H1 (cell line): Measurements from ENCODE around the gene PTCD3. TPM values are rescaled to one million over a fixed set of nuclear protein-coding genes. Genes with fewer than 3 reads are reported as not detected.

Experiments
- CTCF ChIA-PET: fragments of 300-600 bp; sonication (Branson Sonifier 250); formaldehyde crosslinking; loops from one replicate; lab custom pipeline; 2021; ENCODE audit not compliant: partially characterized antibody; lab: Charles Lee
- POLR2A ChIA-PET: fragments of 300-600 bp; sonication (Branson Sonifier 250); formaldehyde crosslinking; loops from one replicate; lab custom pipeline; 2021; ENCODE audit warnings: inconsistent platforms; ENCODE audit not compliant: partially characterized antibody; lab: Charles Lee
- DNase-seq, 2 experiments: peaks; one replicate each; pipeline versions ENCODE4 v3.0.0 to v3.0.0-alpha.2; 2010 to 2022; ENCODE audit warnings: low spot score in 2 of 2, low read depth in 1 of 2, mixed read lengths in 1 of 2
- FAIRE-seq: peaks from 2 replicates; lab custom pipeline; 2011; peaks lifted over from hg19 to GRCh38; lab: Jason Lieb, UNC
- H2AFZ ChIP-seq: 2 replicates; pipeline ENCODE4 v1.8.1; 2012; ENCODE audit warnings: low read length, inconsistent platforms
- H2AK5ac ChIP-seq: 2 replicates; pipeline ENCODE4 v1.6.1; 2013; ENCODE audit warnings: low read depth, low read length
- H2BK120ac ChIP-seq: replicated peaks from 2 replicates; pipeline ENCODE3; 2013; ENCODE audit warnings: low read depth, low read length, inconsistent platforms
- H2BK12ac ChIP-seq: 2 replicates; pipeline ENCODE4 v1.6.1; 2013; ENCODE audit warnings: low read depth, low read length
- H2BK15ac ChIP-seq: 2 replicates; pipeline ENCODE4 v1.6.1; 2013; ENCODE audit warnings: low read length
- H2BK20ac ChIP-seq: 2 replicates; pipeline ENCODE4 v1.6.1; 2013; ENCODE audit warnings: low read length
- H2BK5ac ChIP-seq: 2 replicates; pipeline ENCODE4 v1.6.1; 2013; ENCODE audit warnings: low read depth, low read length
- H3K14ac ChIP-seq: 2 replicates; pipeline ENCODE4 v1.6.1; 2013; ENCODE audit warnings: inconsistent platforms; ENCODE audit not compliant: insufficient read length
- H3K18ac ChIP-seq: 2 replicates; pipeline ENCODE4 v1.6.1; 2013; ENCODE audit warnings: low read length; ENCODE audit errors: extremely low read depth
- H3K23ac ChIP-seq: 2 replicates; pipeline ENCODE4 v1.6.1; 2013; ENCODE audit warnings: inconsistent platforms; ENCODE audit not compliant: insufficient read length
- H3K23me2 ChIP-seq: 2 replicates; pipeline ENCODE4 v1.6.1; 2013; ENCODE audit warnings: low read depth, low read length
- H3K27ac ChIP-seq: 2 replicates; pipeline ENCODE4 v1.6.1; 2011; ENCODE audit warnings: low read depth, low read length, inconsistent platforms
- H3K27me3 ChIP-seq, 4 experiments: replicated peaks in 1 of 4; 1 replicate in 1 of 4; 2 replicates in 3 of 4; pipeline versions ENCODE4 v1.6.1 to v1.8.1; 2011 to 2013; ENCODE audit warnings: low read length in 3 of 4, mild to moderate bottlenecking in 3 of 4, inconsistent platforms in 2 of 4, mixed read lengths in 2 of 4, moderate library complexity in 1 of 4; ENCODE audit not compliant: control insufficient read depth in 3 of 4, insufficient read depth in 3 of 4; ENCODE audit errors: extremely low read depth in 1 of 4
- H3K36me3 ChIP-seq, 4 experiments: 2 replicates each; pipeline versions ENCODE4 v1.6.1 to v1.8.1; 2011 to 2013; ENCODE audit warnings: mild to moderate bottlenecking in 4 of 4, low read length in 3 of 4, moderate library complexity in 2 of 4, control low read depth in 1 of 4, inconsistent platforms in 1 of 4; ENCODE audit not compliant: insufficient read depth in 4 of 4, control insufficient read depth in 2 of 4
- H3K4ac ChIP-seq: replicated peaks from 2 replicates; pipeline ENCODE3; 2013; ENCODE audit warnings: low read length, low read depth, mixed read lengths, inconsistent platforms; ENCODE audit not compliant: insufficient read length
- H3K4me1 ChIP-seq, 4 experiments: replicated peaks in 1 of 4; 1 replicate in 1 of 4; 2 replicates in 3 of 4; pipeline versions ENCODE4 v1.6.1 to v1.8.1; 2011 to 2013; ENCODE audit warnings: low read length in 3 of 4, inconsistent platforms in 2 of 4, mixed read lengths in 1 of 4; ENCODE audit not compliant: insufficient read depth in 4 of 4, control insufficient read depth in 3 of 4
- H3K4me2 ChIP-seq, 2 experiments: 2 replicates each; pipeline versions ENCODE4 v1.6.1 to v1.8.1; 2011 to 2013; ENCODE audit warnings: low read depth in 2 of 2, low read length in 2 of 2, control low read depth in 1 of 2, inconsistent platforms in 1 of 2, mild to moderate bottlenecking in 1 of 2; ENCODE audit not compliant: insufficient read depth in 1 of 2
- H3K4me3 ChIP-seq, 4 experiments: fragments of 200-600, 300-600 bp in 1 of 4; sonication (generic), shearing (Covaris generic), sonication (Bioruptor Twin) in 1 of 4; 2 replicates each; pipeline versions ENCODE4 v1.5.1 to v1.8.1; 2011 to 2016; ENCODE audit warnings: low read length in 4 of 4, low read depth in 3 of 4, control low read depth in 2 of 4, inconsistent platforms in 2 of 4, mild to moderate bottlenecking in 2 of 4, mixed read lengths in 1 of 4, moderate library complexity in 1 of 4; ENCODE audit not compliant: insufficient read depth in 2 of 4; ENCODE audit errors: extremely low read depth in 1 of 4
- H3K56ac ChIP-seq: replicated peaks from 2 replicates; pipeline ENCODE3; 2013; ENCODE audit warnings: low read depth, mild to moderate bottlenecking, mixed read lengths, low read length, inconsistent platforms; ENCODE audit not compliant: insufficient read length
- H3K79me1 ChIP-seq: 2 replicates; pipeline ENCODE4 v1.6.1; 2013; ENCODE audit warnings: low read depth, low read length, control low read depth
- H3K79me2 ChIP-seq, 2 experiments: 2 replicates each; pipeline versions ENCODE4 v1.6.1 to v1.8.1; 2012 to 2013; ENCODE audit warnings: low read length in 2 of 2, mild to moderate bottlenecking in 2 of 2, inconsistent platforms in 1 of 2; ENCODE audit not compliant: insufficient read depth in 2 of 2, control insufficient read depth in 1 of 2
- H3K9ac ChIP-seq, 4 experiments: replicated peaks in 1 of 4; 1 replicate in 1 of 4; 2 replicates in 3 of 4; pipeline versions ENCODE4 v1.6.1 to v1.8.1; 2011 to 2013; ENCODE audit warnings: low read depth in 3 of 4, low read length in 3 of 4, control low read depth in 2 of 4, mild to moderate bottlenecking in 2 of 4, moderate library complexity in 2 of 4, inconsistent platforms in 1 of 4; ENCODE audit errors: extremely low read depth in 1 of 4
- H3K9me3 ChIP-seq, 2 experiments: 2 replicates each; pipeline versions ENCODE4 v1.6.1 to v1.8.1; 2012 to 2013; ENCODE audit warnings: mild to moderate bottlenecking in 2 of 2, moderate library complexity in 2 of 2, control low read depth in 1 of 2, inconsistent platforms in 1 of 2, low read depth in 1 of 2, low read length in 1 of 2, mixed read lengths in 1 of 2; ENCODE audit not compliant: insufficient read depth in 2 of 2
- H4K20me1 ChIP-seq, 2 experiments: replicated peaks in 1 of 2; 2 replicates each; pipeline versions ENCODE3 to v1.8.1; 2011 to 2013; ENCODE audit warnings: inconsistent platforms in 2 of 2, low read length in 2 of 2, mild to moderate bottlenecking in 1 of 2; ENCODE audit not compliant: insufficient read depth in 2 of 2, control insufficient read depth in 1 of 2
- H4K5ac ChIP-seq: 2 replicates; pipeline ENCODE4 v1.6.1; 2013; ENCODE audit warnings: low read length, low read depth, mixed read lengths, inconsistent platforms; ENCODE audit not compliant: insufficient read length
- H4K8ac ChIP-seq: 2 replicates; pipeline ENCODE4 v1.8.0; 2013; ENCODE audit warnings: mild to moderate bottlenecking, moderate library complexity, low read length, inconsistent platforms; ENCODE audit not compliant: insufficient read depth; ENCODE audit errors: extremely low read depth
- H4K91ac ChIP-seq: replicated peaks from 2 replicates; pipeline ENCODE3; 2013; ENCODE audit warnings: low read length, mixed read lengths, inconsistent platforms; ENCODE audit not compliant: insufficient read length
- ATF2 ChIP-seq: IDR thresholded peaks from 2 replicates; pipeline ENCODE4 v1.6.1; 2012; ENCODE audit warnings: low read length, inconsistent platforms
- CBX5 ChIP-seq: fragments of 300-800, 300-1000 bp; sonication (generic); IDR thresholded peaks from 2 replicates; pipeline ENCODE4 v1.7.1; 2016; ENCODE audit warnings: antibody characterized with exemption, low read length, low read depth
- CHD2 ChIP-seq: IDR thresholded peaks from 2 replicates; pipeline ENCODE4 v1.6.1; 2012; ENCODE audit warnings: low read length, improper control_type of control experiment
- GABPA ChIP-seq: IDR thresholded peaks from 2 replicates; pipeline ENCODE4 v1.6.1; 2011; ENCODE audit warnings: mild to moderate bottlenecking, low read length, moderate library complexity, borderline replicate concordance; ENCODE audit not compliant: insufficient read depth
- HDAC6 ChIP-seq: IDR thresholded peaks from one replicate; pipeline ENCODE4 v1.7.1; 2012; ENCODE audit warnings: low read depth, mild to moderate bottlenecking, inconsistent platforms, low read length, moderate library complexity
- POLR2A ChIP-seq, 2 experiments: IDR thresholded peaks; 1 replicate in 1 of 2; 2 replicates in 1 of 2; pipeline ENCODE4 v1.6.1; 2011; ENCODE audit warnings: low read depth in 2 of 2, low read length in 2 of 2, mild to moderate bottlenecking in 2 of 2; ENCODE audit errors: control extremely low read depth in 1 of 2
- SAP30 ChIP-seq: fragments of 300-600 bp; sonication (generic); IDR thresholded peaks from 2 replicates; pipeline ENCODE4 v1.7.1; 2012; ENCODE audit warnings: low read length, moderate library complexity, mild to moderate bottlenecking, inconsistent platforms; ENCODE audit not compliant: insufficient read depth, insufficient replicate concordance
- SIX5 ChIP-seq: IDR thresholded peaks from 2 replicates; pipeline ENCODE4 v1.6.1; 2011; ENCODE audit warnings: mild to moderate bottlenecking, low read depth, low read length
- WGBS, 2 experiments: shearing (Covaris generic) in 1 of 2; methylation state at CpG; one replicate each; pipeline versions ENCODE4 v1.1.6 to v1.1.7; 2013 to 2015; ENCODE audit warnings: low lambda C conversion rate in 2 of 2, mixed read lengths in 2 of 2, inconsistent platforms in 1 of 2, low coverage in 1 of 2, missing lambda C conversion rate in 1 of 2; ENCODE audit not compliant: insufficient replicate concordance in 2 of 2, insufficient coverage in 1 of 2, insufficient read length in 1 of 2; ENCODE audit errors: extremely low coverage in 1 of 2, missing lambda C conversion rate in 1 of 2; 5-methylcytosine and 5-hydroxymethylcytosine counted together
- polyA plus RNA-seq, 7 experiments: library from polyadenylated mRNA; depleted of rRNA in 3 of 7; stranded (reverse) in 5 of 7; unstranded in 2 of 7; fragments of >200 nt in 5 of 7; fragments of 200-250 nt in 2 of 7; gene quantifications; 1 replicate in 5 of 7; 2 replicates in 1 of 7; 4 replicates in 1 of 7; pipeline versions ENCODE4 v1.2.1 to v1.2.3, GENCODE V29; 2011 to 2013; ENCODE audit warnings: missing spikeins in 2 of 7, mixed read lengths in 2 of 7
- total RNA-seq: library from RNA; stranded (reverse); fragmentation: NEBNext Ultra II Directional; extraction: Animal tissue kit (Norgen Biotek cat#: 25700); gene quantifications from 2 replicates; pipeline ENCODE4 v1.2.1, GENCODE V29; 2021
- TF ChIP-seq, protein P1 (sequence below): IDR thresholded peaks from 2 replicates; pipeline ENCODE4 v1.6.1; 2011; ENCODE audit warnings: low read depth, mild to moderate bottlenecking, low read length; ENCODE audit not compliant: insufficient read depth
- TF ChIP-seq, protein P2 (sequence below): IDR thresholded peaks from 2 replicates; pipeline ENCODE4 v1.6.1; 2011; ENCODE audit warnings: low read length, improper control_type of control experiment

PTCD3 gene
- total and polyA plus RNA-seq, 2 of the 8 experiments (the other 6 are each of a cell fraction or from before 2014, with no cell fraction given): 64.3 to 192 TPM

GRCh38 chr2:86140969-86141392 is 34.9 kb downstream of the PTCD3 start:
- Histone ChIP-seq H2BK120ac (no peak overlapping the region), H4K5ac (no peak overlapping the region), H2AK5ac (no peak overlapping the region), H3K23me2 (no peaks in the 10 kb centered on the region), H3K4me3 (no peak overlapping the region), H2AFZ (no peak overlapping the region), H4K8ac (no peak overlapping the region), H3K9me3 (no peaks in the 10 kb centered on the region), H3K36me3 (peaks cover 35 to 78% (median 55%) of the 10 kb centered on the region in 4 experiments), H4K91ac (no peak overlapping the region), H2BK15ac (no peak overlapping the region), H3K4ac (no peak overlapping the region), H3K4me1 (no peaks in the 10 kb centered on the region), H3K27me3 (no peaks in the 10 kb centered on the region), H2BK12ac (no peak overlapping the region), H3K4me2 (no peak overlapping the region), H3K18ac (no peak overlapping the region), H2BK5ac (no peak overlapping the region), H3K27ac (no peak overlapping the region), H3K23ac (no peak overlapping the region), H2BK20ac (no peak overlapping the region), H3K79me1 (no peaks in the 10 kb centered on the region), H3K79me2 (no peaks in the 10 kb centered on the region), H3K14ac (no peak overlapping the region), H3K9ac (no peak overlapping the region), H4K20me1 (peaks cover 0 to 6% of the 10 kb centered on the region in 2 experiments), H3K56ac (no peak overlapping the region)
- CTCF ChIA-PET: interaction anchor here (1.3 kb wide), 1 partner anchor 53 kb away, joined by 4 read pairs; no protein-coding TSS in a partner anchor
- FAIRE-seq (no peak), DNase-seq (no peak)
- WGBS, 2 experiments: 86% methylated on average over 4 of the region's 4 CpGs; no CpG with 5 or more reads in 1 of the 2 experiments
- POLR2A ChIA-PET: interaction anchor here (0.6 to 1.5 kb wide), 6 partner anchors 10 to 56 kb away, joined by 3 to 5 read pairs (median 3); partner anchors contain the start of genes IMMT, POLR1A and PTCD3
- TF ChIP-seq ATF2 (no peak), POLR2A (IDR thresholded peaks at IDR 0.05; ENCODE audit: control extremely low read depth in 1 of 2, low read depth in 2 of 2, low read length in 2 of 2) (peak in 1 of 2 experiments; percentile 41), CBX5 (no peak), CHD2 (no peak), SAP30 (no peak), SIX5 (no peak), GABPA (no peak), HDAC6 (no peak)
- TF ChIP-seq, protein P1, sequence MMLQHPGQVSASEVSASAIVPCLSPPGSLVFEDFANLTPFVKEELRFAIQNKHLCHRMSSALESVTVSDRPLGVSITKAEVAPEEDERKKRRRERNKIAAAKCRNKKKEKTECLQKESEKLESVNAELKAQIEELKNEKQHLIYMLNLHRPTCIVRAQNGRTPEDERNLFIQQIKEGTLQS: no peak
- TF ChIP-seq, protein P2, sequence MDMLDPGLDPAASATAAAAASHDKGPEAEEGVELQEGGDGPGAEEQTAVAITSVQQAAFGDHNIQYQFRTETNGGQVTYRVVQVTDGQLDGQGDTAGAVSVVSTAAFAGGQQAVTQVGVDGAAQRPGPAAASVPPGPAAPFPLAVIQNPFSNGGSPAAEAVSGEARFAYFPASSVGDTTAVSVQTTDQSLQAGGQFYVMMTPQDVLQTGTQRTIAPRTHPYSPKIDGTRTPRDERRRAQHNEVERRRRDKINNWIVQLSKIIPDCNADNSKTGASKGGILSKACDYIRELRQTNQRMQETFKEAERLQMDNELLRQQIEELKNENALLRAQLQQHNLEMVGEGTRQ: 0 out of 2 replicates have a peak, but pooled peaks have one; percentile 14
